Endothelial cell of umbilical vein (primary cell): ENCODE data around the gene SMAD3. TPM values are rescaled to one million over a fixed set of nuclear protein-coding genes. Genes with fewer than 3 reads are reported as not detected.

Source experiments
- BruUV-seq: library from RNA; stranded (reverse); fragments of 400-500 nt; replicated peaks from 2 replicates; lab custom pipeline; 2021; lab: Mats Ljungman, UMichigan
- CTCF ChIA-PET: fragments of 300-600, 350-600 bp; sonication (Branson Sonifier 250); formaldehyde crosslinking; loops from one replicate; lab custom pipeline; 2021; ENCODE audit warnings: antibody characterized with exemption, inconsistent platforms; lab: Charles Lee
- POLR2A ChIA-PET: fragments of 300-600, 350-600 bp; sonication (Branson Sonifier 250); formaldehyde crosslinking; loops from one replicate; lab custom pipeline; 2021; ENCODE audit warnings: antibody characterized with exemption, inconsistent platforms; lab: Charles Lee
- DNase-seq: peaks from one replicate; pipeline ENCODE4 v3.0.0-alpha.2; 2011; ENCODE audit warnings: low read depth, low spot score
- FAIRE-seq: peaks from 2 replicates; lab custom pipeline; 2011; peaks lifted over from hg19 to GRCh38; lab: Jason Lieb, UNC
- H2AFZ ChIP-seq: 2 replicates; pipeline ENCODE4 v1.6.0; 2012; ENCODE audit warnings: low read depth, low read length, control low read depth, inconsistent platforms
- H3K27ac ChIP-seq: 2 replicates; pipeline ENCODE4 v1.5.1; 2011; ENCODE audit warnings: low read depth, mild to moderate bottlenecking, control low read depth, low read length, moderate library complexity; ENCODE audit not compliant: insufficient read depth
- H3K27me3 ChIP-seq, 2 experiments: 2 replicates each; pipeline versions ENCODE4 v1.6.0 to v1.6.1; 2011; ENCODE audit warnings: low read length in 2 of 2, mixed read lengths in 1 of 2; ENCODE audit not compliant: control insufficient read depth in 2 of 2, insufficient read depth in 2 of 2
- H3K36me3 ChIP-seq, 2 experiments: 2 replicates in 1 of 2; 3 replicates in 1 of 2; pipeline ENCODE4 v1.5.1; 2011; ENCODE audit warnings: low read length in 2 of 2, mild to moderate bottlenecking in 1 of 2, moderate library complexity in 1 of 2; ENCODE audit not compliant: control insufficient read depth in 2 of 2, insufficient read depth in 2 of 2; ENCODE audit errors: extremely low read depth in 1 of 2
- H3K4me1 ChIP-seq: 3 replicates; pipeline ENCODE4 v1.5.1; 2011; ENCODE audit warnings: mild to moderate bottlenecking, low read length; ENCODE audit not compliant: control insufficient read depth, insufficient read depth; ENCODE audit errors: extremely low read depth
- H3K4me2 ChIP-seq: 2 replicates; pipeline ENCODE4 v1.6.1; 2011; ENCODE audit warnings: low read length, control low read depth, mixed read lengths; ENCODE audit not compliant: insufficient read depth
- H3K4me3 ChIP-seq, 3 experiments: fragments of 200-600 bp in 1 of 3; sonication (generic), shearing (Covaris generic) in 1 of 3; replicated peaks in 1 of 3; 2 replicates each; pipeline ENCODE4 v1.5.1; 2011 to 2016; ENCODE audit warnings: control low read depth in 3 of 3, low read length in 3 of 3, mild to moderate bottlenecking in 2 of 3, inconsistent platforms in 1 of 3, low read depth in 1 of 3, moderate library complexity in 1 of 3; ENCODE audit not compliant: insufficient read depth in 1 of 3
- H3K79me2 ChIP-seq: 2 replicates; pipeline ENCODE4 v1.6.0; 2012; ENCODE audit warnings: low read length, inconsistent platforms; ENCODE audit not compliant: control insufficient read depth, insufficient read depth
- H3K9ac ChIP-seq: replicated peaks from 2 replicates; pipeline ENCODE3; 2011; ENCODE audit warnings: low read length, control low read depth; ENCODE audit not compliant: insufficient read depth; ENCODE audit errors: extremely low read depth
- H3K9me1 ChIP-seq: replicated peaks from 3 replicates; pipeline ENCODE4 v1.6.0; 2011; ENCODE audit warnings: mild to moderate bottlenecking, low read length; ENCODE audit not compliant: control insufficient read depth, insufficient read depth; ENCODE audit errors: extremely low read depth
- H3K9me3 ChIP-seq: replicated peaks from 2 replicates; pipeline ENCODE4 v1.5.1; 2012; ENCODE audit warnings: low read length, inconsistent platforms; ENCODE audit not compliant: control insufficient read depth, insufficient read depth
- H4K20me1 ChIP-seq: replicated peaks from 2 replicates; pipeline ENCODE3; 2011; ENCODE audit warnings: mild to moderate bottlenecking, low read length; ENCODE audit not compliant: control insufficient read depth, insufficient read depth; ENCODE audit errors: extremely low read depth
- CTCF ChIP-seq, 2 donors: IDR thresholded peaks; 1 replicate in 1 of 2; 2 replicates in 1 of 2; pipeline ENCODE4 v1.5.1; 2011; ENCODE audit warnings: low read length in 2 of 2, mild to moderate bottlenecking in 2 of 2, moderate library complexity in 2 of 2, control low read depth in 1 of 2, inconsistent platforms in 1 of 2, low read depth in 1 of 2; ENCODE audit not compliant: insufficient read depth in 1 of 2; ENCODE audit errors: extremely low read depth in 1 of 2
- EZH2 ChIP-seq: IDR thresholded peaks from 2 replicates; pipeline ENCODE4 v1.6.1; 2012; ENCODE audit warnings: borderline replicate concordance, low read depth, mild to moderate bottlenecking, moderate library complexity, low read length, inconsistent platforms; ENCODE audit not compliant: severe bottlenecking
- FOS ChIP-seq: IDR thresholded peaks from 2 replicates; pipeline ENCODE4 v1.6.1; 2011; ENCODE audit warnings: mild to moderate bottlenecking, low read length, moderate library complexity, borderline replicate concordance; ENCODE audit not compliant: insufficient read depth
- GATA2 ChIP-seq: IDR thresholded peaks from 2 replicates; pipeline ENCODE4 v1.7.0; 2011; ENCODE audit warnings: low read depth, mild to moderate bottlenecking, moderate library complexity, mixed read lengths, low read length; ENCODE audit not compliant: insufficient read length, insufficient read depth
- JUN ChIP-seq: IDR thresholded peaks from 2 replicates; pipeline ENCODE4 v1.6.1; 2011; ENCODE audit warnings: borderline replicate concordance, low read depth; ENCODE audit not compliant: insufficient read length, insufficient read depth
- MAX ChIP-seq: IDR thresholded peaks from 2 replicates; pipeline ENCODE4 v1.6.1; 2011; ENCODE audit not compliant: insufficient read depth, insufficient read length
- MYC ChIP-seq: IDR thresholded peaks from one replicate; pipeline ENCODE4 v1.6.1; 2011; ENCODE audit warnings: mild to moderate bottlenecking, low read depth, low read length
- POLR2A ChIP-seq: IDR thresholded peaks from 2 replicates; pipeline ENCODE4 v1.6.1; 2012; ENCODE audit warnings: low read depth, mild to moderate bottlenecking, control low read depth, low read length
- POLR2AphosphoS5 ChIP-seq: IDR thresholded peaks from 2 replicates; pipeline ENCODE4 v1.6.1; 2012; ENCODE audit warnings: low read depth, mild to moderate bottlenecking, control low read depth, low read length, moderate library complexity; ENCODE audit not compliant: insufficient read depth
- dilution Hi-C: fragments of 300-500 bp; cut with MboI; formaldehyde crosslinking; loops from one replicate; pipeline ENCODE4 v1.15.0; 2019; ENCODE audit warnings: low sequenced_read_pairs; ENCODE audit not compliant: extremely low pct_ligation_motif_present
- intact Hi-C: fragments of 100-400 bp; cut with micrococcal nuclease; formaldehyde crosslinking; loops from one replicate; pipeline ENCODE4 v1.10.0; 2022
- polyA plus RNA-seq, 4 experiments: library from polyadenylated mRNA; depleted of rRNA in 3 of 4; stranded (reverse) in 3 of 4; unstranded in 1 of 4; fragments of >200 nt; gene quantifications; 2 replicates each; pipeline versions ENCODE4 v1.2.1 to v1.2.3, GENCODE V29; 2011 to 2012; ENCODE audit warnings: missing spikeins in 1 of 4
- total RNA-seq: library from RNA; stranded (reverse); gene quantifications from 2 replicates; pipeline ENCODE4 v1.2.3, GENCODE V29; 2021

SMAD3 gene
- total and polyA plus RNA-seq, 2 donors (not counting 3 experiments of a cell fraction or from before 2014, with no cell fraction given) = 56.4 to 88.2 TPM

- H3K4me1 ChIP-seq = peaks cover 19% of the 10 kb centered on the region
- no peak overlapping the region for H3K27ac ChIP-seq
- no peak overlapping the region for H2AFZ ChIP-seq
- H3K4me3 ChIP-seq = no peak overlapping the region
- DNase-seq (no peak), FAIRE-seq (no peak)
- H3K79me2 ChIP-seq = no peaks in the 10 kb centered on the region
- ChIA-PET POLR2A (no interaction called here), CTCF (no interaction called here)
- intact Hi-C loops = no loop called here
- BruUV-seq = no TSS peak
- no peaks in the 10 kb centered on the region for H3K36me3 ChIP-seq
- no peak overlapping the region for H3K9ac ChIP-seq
- no peaks in the 10 kb centered on the region for H4K20me1 ChIP-seq
- dilution Hi-C loops = no loop called here
- no peaks in the 10 kb centered on the region for H3K9me1 ChIP-seq
- no peaks in the 10 kb centered on the region for H3K9me3 ChIP-seq
- no peaks in the 10 kb centered on the region for H3K27me3 ChIP-seq
- no peak overlapping the region for H3K4me2 ChIP-seq
- TF ChIP-seq MAX = no peak
- TF ChIP-seq EZH2 = no peak
- no peak for TF ChIP-seq POLR2AphosphoS5
- no peak for TF ChIP-seq JUN
- no peak for TF ChIP-seq POLR2A
- TF ChIP-seq MYC = no peak
- TF ChIP-seq FOS = no peak
- TF ChIP-seq GATA2 = no peak
- no peak for TF ChIP-seq CTCF (IDR thresholded peaks at IDR 0.05; ENCODE audit: extremely low read depth in 1 of 2, insufficient read depth in 1 of 2, low read depth in 1 of 2, low read length in 2 of 2)
Observed at GRCh38 chr15:67051088-67052045, 14.0 kb upstream of the SMAD3 start.
